ENCODE data around the gene TFEB. TPM values are rescaled to one million over a fixed set of nuclear protein-coding genes. Genes with fewer than 3 reads are reported as not detected.
A peak's percentile ranks its signal among the peaks of the same experiment; 100 is the strongest.

Gene TFEB
- total RNA-seq, 4 donors from 2014 or later, result 24.2 to 46.7 (median 33.1) TPM

GRCh38 chr6:41716516-41717391 is 18.7 kb downstream of the TFEB start:
- H3K36me3 ChIP-seq, result no peaks in the 10 kb centered on the region
- intact Hi-C loops (cut with DNase I), result no loop called here
- H3K4me1 ChIP-seq, result peaks cover 70 to 93% (median 88%) of the 10 kb centered on the region in 4 donors
- 83% methylated on average over 10 of the region's 11 CpGs for WGBS
- no peak for TF ChIP-seq CTCF (IDR thresholded peaks at IDR 0.05)
- no peaks in the 10 kb centered on the region for H3K9me3 ChIP-seq
- H3K27ac ChIP-seq (replicated peaks in 1 of 4), result peak overlapping the region in 1 of 4 donors; percentile 7
- DNase-seq (ENCODE audit: extremely low spot score), result no peak
- H3K4me3 ChIP-seq, result no peak overlapping the region
- H3K27me3 ChIP-seq, result no peaks in the 10 kb centered on the region

DNA sequence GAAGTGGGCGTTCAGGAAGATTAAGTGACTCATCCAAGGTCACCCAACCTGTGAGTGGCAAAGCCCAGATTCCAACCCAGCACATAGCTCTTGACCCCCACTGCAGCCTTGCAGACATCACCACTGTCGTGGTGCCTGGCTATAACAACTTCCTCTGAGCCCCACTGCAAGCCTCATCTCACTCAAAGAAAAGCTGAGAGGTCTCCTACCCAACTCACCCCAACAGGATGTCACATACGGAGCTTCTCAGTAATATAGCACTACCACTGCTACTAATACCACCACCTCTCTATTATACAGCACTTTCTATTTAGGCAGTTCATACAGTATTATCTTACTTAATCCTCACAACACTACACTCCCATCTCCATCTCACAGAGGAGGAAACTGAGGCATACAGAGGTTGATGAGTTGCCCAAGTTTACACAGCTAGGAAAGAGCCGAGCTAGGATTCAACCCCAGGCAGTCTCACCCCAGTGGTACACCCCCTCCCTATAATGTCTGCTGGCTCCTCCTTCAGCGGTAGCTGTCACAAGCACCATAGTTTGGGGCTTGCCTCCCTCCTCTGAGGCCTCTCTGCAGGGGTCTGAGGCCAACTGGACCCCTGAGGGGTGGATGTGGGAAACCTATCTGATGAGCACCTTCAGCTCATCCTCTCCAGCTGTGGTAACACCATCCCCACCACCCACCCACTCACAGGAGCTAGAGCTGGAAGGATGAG is 19.5 kb downstream of the TFEB start:
- no peaks in the 10 kb centered on the region for H3K36me3 ChIP-seq
- no peak overlapping the region for H3K4me3 ChIP-seq
- DNase-seq (ENCODE audit: extremely low spot score), result no peak
- no peaks in the 10 kb centered on the region for H3K27me3 ChIP-seq
- H3K4me1 ChIP-seq, result peaks cover 73 to 93% (median 89%) of the 10 kb centered on the region in 4 donors
- H3K9me3 ChIP-seq, result no peaks in the 10 kb centered on the region
- TF ChIP-seq POLR2A (IDR thresholded peaks at IDR 0.05; ENCODE audit: low read depth), result no peak
- no peak for TF ChIP-seq POLR2AphosphoS5 (IDR thresholded peaks at IDR 0.05)
- no peak for TF ChIP-seq EP300 (IDR thresholded peaks at IDR 0.05)
- no peak for TF ChIP-seq CTCF (IDR thresholded peaks at IDR 0.05)
- WGBS, result 88% methylated on average over 5 of the region's 5 CpGs
- intact Hi-C loops (cut with DNase I), result no loop called here
- H3K27ac ChIP-seq (replicated peaks in 1 of 4), result no peak overlapping the region

- DNase-seq (ENCODE audit: extremely low spot score), result no peak
- 85% methylated on average over 10 of the region's 14 CpGs for WGBS
- Histone ChIP-seq H3K4me3 (no peak overlapping the region), H3K27me3 (no peaks in the 10 kb centered on the region), H3K9me3 (no peaks in the 10 kb centered on the region), H3K27ac (replicated peaks in 1 of 4) (peak overlapping the region in 2 of 4 donors; percentile 16 to 38), H3K36me3 (no peaks in the 10 kb centered on the region), H3K4me1 (peaks cover 78 to 89% (median 83%) of the 10 kb centered on the region in 4 donors)
- TF ChIP-seq EP300 (IDR thresholded peaks at IDR 0.05) (no peak), POLR2AphosphoS5 (IDR thresholded peaks at IDR 0.05) (no peak), POLR2A (IDR thresholded peaks at IDR 0.05; ENCODE audit: low read depth) (no peak), CTCF (IDR thresholded peaks at IDR 0.05) (no peak)
- intact Hi-C loops (cut with DNase I), result no loop called here
These were observed 20.7 kb downstream of the TFEB start for GRCh38 chr6:41714556-41715273.

DNA sequence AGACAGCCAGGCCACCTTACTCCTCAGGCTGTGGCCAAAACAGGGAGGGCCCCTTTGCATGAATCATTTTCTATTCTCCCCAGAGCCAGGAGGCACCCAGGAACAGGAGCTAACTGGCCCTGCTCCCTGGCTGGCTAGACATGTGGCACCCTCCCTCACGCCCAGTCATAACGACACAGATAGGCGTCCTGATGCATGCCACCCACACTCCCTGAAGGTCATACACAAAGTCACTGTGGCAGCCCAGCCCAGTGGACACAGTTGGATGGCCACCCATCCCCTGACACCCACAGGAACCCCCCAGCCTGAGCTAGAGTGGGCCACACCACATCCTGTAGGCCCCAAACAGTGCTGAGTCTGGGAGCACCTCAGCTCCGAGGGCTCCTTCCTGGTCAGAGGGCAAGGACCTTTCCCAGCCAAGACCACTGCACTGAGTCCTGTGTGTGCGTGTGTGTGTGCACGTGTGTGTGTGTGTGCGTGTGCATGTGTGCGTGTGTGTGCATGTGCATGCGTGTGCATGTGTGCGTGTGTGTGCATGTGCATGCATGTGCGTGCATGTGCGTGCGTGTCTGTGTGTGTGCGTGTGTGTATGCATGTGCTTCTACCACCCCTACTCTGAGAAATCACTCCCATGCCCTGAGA is 21.6 kb downstream of the TFEB start:
- DNase-seq (ENCODE audit: extremely low spot score), result no peak

More for the DNA sequence above, 21.6 kb downstream of the TFEB start:
- TF ChIP-seq POLR2AphosphoS5 (IDR thresholded peaks at IDR 0.05) (no peak), POLR2A (IDR thresholded peaks at IDR 0.05; ENCODE audit: low read depth) (no peak), EP300 (IDR thresholded peaks at IDR 0.05) (no peak), CTCF (IDR thresholded peaks at IDR 0.05) (no peak)
- no peaks in the 10 kb centered on the region for H3K36me3 ChIP-seq
- WGBS, result 85% methylated on average over 11 of the region's 14 CpGs
- intact Hi-C loops (cut with DNase I), result no loop called here
- no peak overlapping the region for H3K4me3 ChIP-seq
- no peaks in the 10 kb centered on the region for H3K9me3 ChIP-seq
- peak overlapping the region; percentile 46 to 79 (median 77) for H3K27ac ChIP-seq (replicated peaks in 1 of 4)
- H3K27me3 ChIP-seq, result no peaks in the 10 kb centered on the region
- H3K4me1 ChIP-seq, result peaks cover 76 to 85% (median 78%) of the 10 kb centered on the region in 4 donors

All from esophagus muscularis mucosa (tissue), 4 donors.